HCT116 (cell line): Measurements from ENCODE around the gene TGM2. TPM values are rescaled to one million over a fixed set of nuclear protein-coding genes. Genes with fewer than 3 reads are reported as not detected.

ENCODE experiments used
- ATAC-seq: fragments of 200-7000 bp; cut with Tn5 transposase; 2 replicates; pipeline ENCODE4 v1.9.1; 2020; ENCODE audit warnings: mild to moderate bottlenecking, moderate library complexity
- BruUV-seq: library from RNA; stranded (reverse); fragments of 400-500 nt; replicated peaks from 2 replicates; lab custom pipeline; 2021; lab: Mats Ljungman, UMichigan
- CTCF ChIA-PET: fragments of 300-600 bp; sonication (Branson Sonifier 250); formaldehyde crosslinking; loops from one replicate; lab custom pipeline; 2021; ENCODE audit warnings: antibody characterized with exemption; lab: Charles Lee
- POLR2A ChIA-PET: fragments of 300-600, 350-600 bp; sonication (Branson Sonifier 250); formaldehyde crosslinking; loops from one replicate; lab custom pipeline; 2021; ENCODE audit warnings: antibody characterized with exemption; lab: Charles Lee
- RAD21 ChIA-PET, 2 experiments: fragments of 300-600 bp; sonication (Branson Sonifier 250); formaldehyde crosslinking; loops; one replicate each; lab custom pipeline; 2023; ENCODE audit warnings: low total read pairs in 2 of 2; ENCODE audit not compliant: uncharacterized antibody in 2 of 2, unreplicated experiment in 2 of 2, low non-redundant PET in 1 of 2; lab: Charles Lee
- DNase-seq: peaks from one replicate; pipeline ENCODE4 v3.0.0-alpha.2; 2010; ENCODE audit warnings: low read depth, low spot score
- H2AFZ ChIP-seq: fragments of 200-600 bp; shearing (Covaris generic), sonication (generic); 2 replicates; pipeline ENCODE4 v1.6.1; 2017; ENCODE audit warnings: low read depth, mixed run types, mixed read lengths, antibody characterized with exemption, low read length; ENCODE audit not compliant: poor library complexity, severe bottlenecking
- H3K27ac ChIP-seq: 2 replicates; pipeline ENCODE4 v1.5.1; 2012; ENCODE audit warnings: low read depth, low read length
- H3K27me3 ChIP-seq: fragments of 200-600 bp; sonication (generic); 2 replicates; pipeline ENCODE4 v1.6.1; 2016; ENCODE audit warnings: mixed run types, low read length, mixed read lengths; ENCODE audit not compliant: insufficient read depth
- H3K36me3 ChIP-seq, 2 experiments: fragments of 200-500 bp in 1 of 2; fragments of 200-600 bp in 1 of 2; sonication (Bioruptor generic) in 1 of 2; sonication (generic) in 1 of 2; 2 replicates each; pipeline versions ENCODE4 v1.5.1 to v1.6.1; 2014 to 2016; ENCODE audit warnings: low read length in 2 of 2, inconsistent platforms in 1 of 2, mixed read lengths in 1 of 2, mixed run types in 1 of 2; ENCODE audit not compliant: insufficient read depth in 2 of 2, control insufficient read depth in 1 of 2
- H3K4me1 ChIP-seq, 2 experiments: fragments of 200-600 bp in 1 of 2; sonication (generic) in 1 of 2; 2 replicates each; pipeline versions ENCODE4 v1.5.1 to v1.6.1; 2012 to 2017; ENCODE audit warnings: low read length in 2 of 2, inconsistent platforms in 1 of 2, mild to moderate bottlenecking in 1 of 2, mixed read lengths in 1 of 2, mixed run types in 1 of 2, moderate library complexity in 1 of 2; ENCODE audit not compliant: insufficient read depth in 2 of 2, control insufficient read depth in 1 of 2
- H3K4me2 ChIP-seq: fragments of 200-600 bp; sonication (generic); 2 replicates; pipeline ENCODE4 v1.6.1; 2017; ENCODE audit warnings: mixed run types, low read length, mixed read lengths
- H3K4me3 ChIP-seq, 2 experiments: fragments of 200-600 bp in 1 of 2; sonication (generic) in 1 of 2; replicated peaks in 1 of 2; 2 replicates each; pipeline ENCODE4 v1.5.1; 2011 to 2016; ENCODE audit warnings: low read length in 2 of 2, control low read depth in 1 of 2, low read depth in 1 of 2, mild to moderate bottlenecking in 1 of 2, mixed read lengths in 1 of 2, mixed run types in 1 of 2
- H3K79me2 ChIP-seq: fragments of 200-600 bp; sonication (generic); 2 replicates; pipeline ENCODE4 v1.6.1; 2017; ENCODE audit warnings: mild to moderate bottlenecking, mixed run types, low read length, moderate library complexity, mixed read lengths; ENCODE audit not compliant: insufficient read depth
- H3K9ac ChIP-seq: fragments of 200-600 bp; sonication (generic); 2 replicates; pipeline ENCODE4 v1.6.1; 2016; ENCODE audit warnings: low read length, mixed read lengths
- H3K9me2 ChIP-seq: fragments of 200-600 bp; sonication (generic), shearing (Covaris generic); 2 replicates; pipeline ENCODE4 v1.6.1; 2017; ENCODE audit warnings: mixed run types, mild to moderate bottlenecking, moderate library complexity; ENCODE audit not compliant: insufficient read depth
- H3K9me3 ChIP-seq, 2 experiments: fragments of 200-500 bp in 1 of 2; fragments of 200-600 bp in 1 of 2; sonication (Bioruptor generic) in 1 of 2; sonication (generic) in 1 of 2; 2 replicates each; pipeline ENCODE4 v1.6.1; 2014 to 2017; ENCODE audit warnings: low read length in 2 of 2, mixed read lengths in 2 of 2, inconsistent platforms in 1 of 2, low read depth in 1 of 2, mild to moderate bottlenecking in 1 of 2, mixed run types in 1 of 2, moderate library complexity in 1 of 2; ENCODE audit not compliant: control insufficient read depth in 1 of 2, insufficient read depth in 1 of 2
- H4K20me1 ChIP-seq: fragments of 200-600 bp; sonication (generic), shearing (Covaris generic); 2 replicates; pipeline ENCODE4 v1.6.1; 2017; ENCODE audit warnings: mixed run types, mild to moderate bottlenecking, moderate library complexity; ENCODE audit not compliant: insufficient read depth
- CBX3 ChIP-seq: IDR thresholded peaks from 2 replicates; pipeline ENCODE4 v1.6.1; 2012; ENCODE audit warnings: low read depth
- CEBPB ChIP-seq: IDR thresholded peaks from 2 replicates; pipeline ENCODE4 v1.6.1; 2012; ENCODE audit warnings: low read depth
- EGR1 ChIP-seq: IDR thresholded peaks from 2 replicates; pipeline ENCODE4 v1.6.1; 2012; ENCODE audit warnings: low read depth
- ELF1 ChIP-seq: IDR thresholded peaks from 2 replicates; pipeline ENCODE4 v1.6.1; 2012; ENCODE audit warnings: low read depth, borderline replicate concordance
- EZH2 ChIP-seq: fragments of 200-600 bp; sonication (generic); IDR thresholded peaks from 2 replicates; pipeline ENCODE4 v1.6.1; 2017; ENCODE audit warnings: antibody characterized with exemption, mixed run types
- EZH2phosphoT487 ChIP-seq: fragments of 200-600 bp; IDR thresholded peaks from 2 replicates; pipeline ENCODE4 v1.6.1; 2018; ENCODE audit warnings: antibody characterized with exemption, borderline replicate concordance
- FOSL1 ChIP-seq: IDR thresholded peaks from 2 replicates; pipeline ENCODE4 v1.6.1; 2012; ENCODE audit warnings: low read depth
- POLR2AphosphoS5 ChIP-seq: IDR thresholded peaks from 2 replicates; pipeline ENCODE4 v1.6.1; 2011; ENCODE audit warnings: mild to moderate bottlenecking, low read depth, low read length, moderate library complexity
- RAD21 ChIP-seq: IDR thresholded peaks from 2 replicates; pipeline ENCODE4 v1.6.1; 2012; ENCODE audit warnings: low read depth, mild to moderate bottlenecking
- SIN3A ChIP-seq: IDR thresholded peaks from 2 replicates; pipeline ENCODE4 v1.6.1; 2012; ENCODE audit warnings: low read depth
- SP1 ChIP-seq: IDR thresholded peaks from 2 replicates; pipeline ENCODE4 v1.6.1; 2012; ENCODE audit warnings: low read depth
- SRF ChIP-seq: IDR thresholded peaks from 2 replicates; pipeline ENCODE4 v1.6.1; 2012; ENCODE audit warnings: low read depth
- TCF7L2 ChIP-seq: IDR thresholded peaks from 2 replicates; pipeline ENCODE4 v1.7.0; 2011; ENCODE audit warnings: borderline replicate concordance, inconsistent platforms; ENCODE audit not compliant: insufficient read depth, insufficient read length; ENCODE audit errors: extremely low read depth
- YY1 ChIP-seq: IDR thresholded peaks from 2 replicates; pipeline ENCODE4 v1.6.1; 2011; ENCODE audit warnings: low read length, low read depth, moderate library complexity, mild to moderate bottlenecking; ENCODE audit not compliant: insufficient replicate concordance; ENCODE audit errors: extremely low read depth
- ZNF274 ChIP-seq: fragments of 200-500 bp; sonication (Bioruptor generic); IDR thresholded peaks from 2 replicates; pipeline ENCODE4 v1.6.1; 2014; ENCODE audit warnings: mild to moderate bottlenecking, low read depth, low read length, inconsistent platforms
- intact Hi-C: fragments of 100-400 bp; cut with micrococcal nuclease; formaldehyde crosslinking; loops from 2 replicates; pipeline ENCODE4 v1.10.0; 2022
- total RNA-seq: library from RNA; stranded (reverse); gene quantifications from one replicate; pipeline ENCODE4 v1.2.1, GENCODE V29; 2021; ENCODE audit not compliant: unreplicated experiment
- TF ChIP-seq, protein P1 (sequence below): IDR thresholded peaks from 2 replicates; pipeline ENCODE4 v1.6.1; 2011; ENCODE audit warnings: mild to moderate bottlenecking, low read length, moderate library complexity; ENCODE audit not compliant: insufficient replicate concordance; ENCODE audit errors: extremely low read depth
- TF ChIP-seq, protein P2 (sequence below): IDR thresholded peaks from 2 replicates; pipeline ENCODE4 v1.6.1; 2012; ENCODE audit warnings: low read depth
- TF ChIP-seq, protein P3 (sequence below): IDR thresholded peaks from 2 replicates; pipeline ENCODE4 v1.6.1; 2012

The TGM2 gene
- total RNA-seq, 1 experiment from 2014 or later = 6.1 TPM

DNA sequence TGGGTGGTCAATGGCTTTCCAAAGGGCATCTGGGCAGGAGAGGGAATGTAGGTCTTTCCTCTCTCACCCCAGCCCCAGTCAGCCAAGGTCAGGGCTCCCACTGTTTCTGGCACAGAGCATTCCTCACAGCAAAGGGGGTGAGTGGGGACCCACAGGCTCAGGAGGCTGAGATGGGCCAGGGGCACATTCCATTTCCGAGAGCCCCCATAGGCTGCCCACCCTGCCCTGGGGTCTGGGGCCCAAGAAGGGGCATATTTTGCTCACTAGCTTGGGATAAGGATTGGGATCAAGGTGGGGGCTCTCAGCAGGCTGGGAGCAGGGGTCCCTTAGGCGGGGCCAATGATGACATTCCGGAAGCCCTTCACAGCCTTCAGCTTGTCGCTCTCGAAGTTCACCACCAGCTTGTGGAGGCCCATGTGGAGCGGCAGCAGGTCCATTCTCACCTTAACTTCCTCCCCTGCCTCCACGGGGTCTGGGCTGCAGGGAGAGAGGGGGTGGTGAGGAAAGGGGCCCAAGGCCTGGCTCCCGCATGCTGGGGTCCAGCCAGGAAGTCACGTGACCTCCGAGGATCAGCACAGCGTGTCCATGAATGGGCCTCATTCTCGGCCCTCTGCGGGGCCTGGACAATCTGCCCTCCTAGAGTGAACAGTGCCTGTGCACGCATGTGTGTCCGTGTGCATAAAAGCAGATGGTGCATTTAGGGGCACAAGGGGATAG is 35.0 kb downstream of the TGM2 start:
- Histone ChIP-seq H3K4me3 (no peak overlapping the region), H3K4me2 (no peak overlapping the region), H3K9ac (no peak overlapping the region), H3K27ac (no peak overlapping the region), H3K9me2 (no peaks in the 10 kb centered on the region), H3K4me1 (peaks cover 38 to 40% of the 10 kb centered on the region in 2 experiments), H3K27me3 (no peaks in the 10 kb centered on the region), H3K79me2 (no peaks in the 10 kb centered on the region), H3K9me3 (no peaks in the 10 kb centered on the region), H3K36me3 (no peaks in the 10 kb centered on the region), H2AFZ (no peak overlapping the region), H4K20me1 (no peaks in the 10 kb centered on the region)
- ChIA-PET CTCF (no interaction called here), RAD21 (no interaction called here), POLR2A (no interaction called here)
- no TSS peak for BruUV-seq
- no peak for TF ChIP-seq ZNF274
- no peak for TF ChIP-seq SIN3A
- no peak for TF ChIP-seq POLR2AphosphoS5
- no peak for TF ChIP-seq CBX3
- TF ChIP-seq, protein P1, sequence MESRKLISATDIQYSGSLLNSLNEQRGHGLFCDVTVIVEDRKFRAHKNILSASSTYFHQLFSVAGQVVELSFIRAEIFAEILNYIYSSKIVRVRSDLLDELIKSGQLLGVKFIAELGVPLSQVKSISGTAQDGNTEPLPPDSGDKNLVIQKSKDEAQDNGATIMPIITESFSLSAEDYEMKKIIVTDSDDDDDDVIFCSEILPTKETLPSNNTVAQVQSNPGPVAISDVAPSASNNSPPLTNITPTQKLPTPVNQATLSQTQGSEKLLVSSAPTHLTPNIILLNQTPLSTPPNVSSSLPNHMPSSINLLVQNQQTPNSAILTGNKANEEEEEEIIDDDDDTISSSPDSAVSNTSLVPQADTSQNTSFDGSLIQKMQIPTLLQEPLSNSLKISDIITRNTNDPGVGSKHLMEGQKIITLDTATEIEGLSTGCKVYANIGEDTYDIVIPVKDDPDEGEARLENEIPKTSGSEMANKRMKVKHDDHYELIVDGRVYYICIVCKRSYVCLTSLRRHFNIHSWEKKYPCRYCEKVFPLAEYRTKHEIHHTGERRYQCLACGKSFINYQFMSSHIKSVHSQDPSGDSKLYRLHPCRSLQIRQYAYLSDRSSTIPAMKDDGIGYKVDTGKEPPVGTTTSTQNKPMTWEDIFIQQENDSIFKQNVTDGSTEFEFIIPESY = no peak
- no peak for TF ChIP-seq YY1
- TF ChIP-seq ELF1 = no peak
- TF ChIP-seq, protein P2, sequence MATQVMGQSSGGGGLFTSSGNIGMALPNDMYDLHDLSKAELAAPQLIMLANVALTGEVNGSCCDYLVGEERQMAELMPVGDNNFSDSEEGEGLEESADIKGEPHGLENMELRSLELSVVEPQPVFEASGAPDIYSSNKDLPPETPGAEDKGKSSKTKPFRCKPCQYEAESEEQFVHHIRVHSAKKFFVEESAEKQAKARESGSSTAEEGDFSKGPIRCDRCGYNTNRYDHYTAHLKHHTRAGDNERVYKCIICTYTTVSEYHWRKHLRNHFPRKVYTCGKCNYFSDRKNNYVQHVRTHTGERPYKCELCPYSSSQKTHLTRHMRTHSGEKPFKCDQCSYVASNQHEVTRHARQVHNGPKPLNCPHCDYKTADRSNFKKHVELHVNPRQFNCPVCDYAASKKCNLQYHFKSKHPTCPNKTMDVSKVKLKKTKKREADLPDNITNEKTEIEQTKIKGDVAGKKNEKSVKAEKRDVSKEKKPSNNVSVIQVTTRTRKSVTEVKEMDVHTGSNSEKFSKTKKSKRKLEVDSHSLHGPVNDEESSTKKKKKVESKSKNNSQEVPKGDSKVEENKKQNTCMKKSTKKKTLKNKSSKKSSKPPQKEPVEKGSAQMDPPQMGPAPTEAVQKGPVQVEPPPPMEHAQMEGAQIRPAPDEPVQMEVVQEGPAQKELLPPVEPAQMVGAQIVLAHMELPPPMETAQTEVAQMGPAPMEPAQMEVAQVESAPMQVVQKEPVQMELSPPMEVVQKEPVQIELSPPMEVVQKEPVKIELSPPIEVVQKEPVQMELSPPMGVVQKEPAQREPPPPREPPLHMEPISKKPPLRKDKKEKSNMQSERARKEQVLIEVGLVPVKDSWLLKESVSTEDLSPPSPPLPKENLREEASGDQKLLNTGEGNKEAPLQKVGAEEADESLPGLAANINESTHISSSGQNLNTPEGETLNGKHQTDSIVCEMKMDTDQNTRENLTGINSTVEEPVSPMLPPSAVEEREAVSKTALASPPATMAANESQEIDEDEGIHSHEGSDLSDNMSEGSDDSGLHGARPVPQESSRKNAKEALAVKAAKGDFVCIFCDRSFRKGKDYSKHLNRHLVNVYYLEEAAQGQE = no peak
- TF ChIP-seq TCF7L2 = no peak
- no peak for TF ChIP-seq SRF
- no peak for TF ChIP-seq RAD21
- TF ChIP-seq CEBPB = no peak
- TF ChIP-seq EZH2phosphoT487 = no peak
- no peak for TF ChIP-seq SP1
- no peak for TF ChIP-seq FOSL1
- TF ChIP-seq EZH2 = no peak
- no peak for TF ChIP-seq EGR1
- TF ChIP-seq, protein P3, sequence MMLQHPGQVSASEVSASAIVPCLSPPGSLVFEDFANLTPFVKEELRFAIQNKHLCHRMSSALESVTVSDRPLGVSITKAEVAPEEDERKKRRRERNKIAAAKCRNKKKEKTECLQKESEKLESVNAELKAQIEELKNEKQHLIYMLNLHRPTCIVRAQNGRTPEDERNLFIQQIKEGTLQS = no peak
- DNase-seq (no peak), ATAC-seq (no peak)
- intact Hi-C loops = no loop called here
